D721Med (cell line): ENCODE measurements around the gene MMS19.
A peak's percentile ranks its signal among the peaks of the same experiment; 100 is the strongest.

Experiments used
- DNase-seq: peaks from one replicate; pipeline ENCODE4 v3.0.0; 2011; ENCODE audit warnings: low spot score; ENCODE audit not compliant: insufficient read length
- FAIRE-seq: peaks from 2 replicates; lab custom pipeline; 2011; peaks lifted over from hg19 to GRCh38; lab: Jason Lieb, UNC
- CTCF ChIP-seq: IDR thresholded peaks from 2 replicates; pipeline ENCODE4 v1.5.1; 2012; ENCODE audit warnings: mild to moderate bottlenecking, control low read depth; ENCODE audit not compliant: insufficient read depth; ENCODE audit errors: missing control alignments

The MMS19 gene

GRCh38 chr10:97454330-97455036, 43.7 kb downstream of the MMS19 start:
- FAIRE-seq, result no peak
- TF ChIP-seq CTCF, result no peak
- no peak for DNase-seq

GRCh38 chr10:97452352-97452751, 45.9 kb downstream of the MMS19 start:
- DNase-seq (no peak), FAIRE-seq (no peak)
- no peak for TF ChIP-seq CTCF

- TF ChIP-seq CTCF, result no peak
- FAIRE-seq, result no peak
- no peak for DNase-seq
Observed at GRCh38 chr10:97451605-97452004, 46.6 kb downstream of the MMS19 start.

- no peak for FAIRE-seq
- no peak for TF ChIP-seq CTCF
Observed at GRCh38 chr10:97450828-97451227, 47.4 kb downstream of the MMS19 start.

GRCh38 chr10:97445722-97446639, 52.2 kb downstream of the MMS19 start, which contains the start of the genes EXOSC1 and ZDHHC16:
EXOSC1 (minus strand) TSS chr10:97446006; CDS start chr10:97445985, 21 bp downstream.
ZDHHC16 (plus strand) TSS chr10:97446175; CDS start chr10:97451676, 5,501 bp downstream.
- peak; percentile 38 for FAIRE-seq
- DNase-seq, result peak; percentile 99
- TF ChIP-seq CTCF, result no peak

More at GRCh38 chr10:97450828-97451227, 47.4 kb downstream of the MMS19 start:
- DNase-seq, result no peak

- FAIRE-seq, result no peak
- no peak for TF ChIP-seq CTCF
- DNase-seq, result no peak
Observed at GRCh38 chr10:97445357-97445721, 52.9 kb downstream of the MMS19 start.

GRCh38 chr10:97444212-97444611, 54.0 kb downstream of the MMS19 start:
- DNase-seq, result no peak
- FAIRE-seq, result no peak
- no peak for TF ChIP-seq CTCF
